ENCODE data around the gene SLC38A9. TPM values are rescaled to one million over a fixed set of nuclear protein-coding genes. Genes with fewer than 3 reads are reported as not detected.
"Not testable (repeated sequence)": the region's sequence is repeated elsewhere in the genome, so short reads cannot be mapped to it uniquely, and the experiment has no call there.

Gene SLC38A9
- total RNA-seq, 1 donor from 2014 or later = 25.7 TPM

DNA sequence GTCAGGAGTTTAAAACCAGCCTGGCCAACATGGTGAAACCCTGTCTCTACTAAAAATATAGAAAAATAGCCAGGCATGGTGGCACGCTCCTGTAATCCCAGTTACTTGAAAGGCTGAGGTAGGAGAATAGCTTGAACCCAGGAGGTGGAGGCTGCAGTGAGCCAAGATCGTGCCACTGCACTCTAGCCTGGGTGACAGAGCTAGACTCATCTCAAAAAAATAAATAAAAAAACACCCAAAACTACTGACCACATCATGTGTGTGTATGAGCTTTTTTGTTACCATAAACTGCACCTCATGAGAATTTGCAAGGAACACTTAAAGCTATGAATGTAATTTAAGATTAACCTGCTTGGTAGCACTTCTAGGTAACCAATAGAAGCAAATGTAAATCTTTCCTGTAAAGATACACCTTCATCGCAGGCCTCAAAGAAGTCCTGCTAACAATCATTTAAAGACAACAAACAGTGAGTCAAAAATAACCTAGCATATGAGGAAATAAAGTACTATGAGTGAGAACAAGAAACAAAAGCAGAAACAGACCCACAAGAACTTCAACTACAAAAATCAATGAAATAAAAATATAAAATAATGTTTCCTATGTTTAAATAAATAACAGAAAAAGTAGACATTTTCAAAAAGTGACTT lies 13.0 kb downstream of the SLC38A9 start:
- Mint-ChIP-seq H3K36me3 (ENCODE audit: low read depth) (peaks cover 16% of the 10 kb centered on the region), H3K4me1 (ENCODE audit: low read depth) (peaks cover 20% of the 10 kb centered on the region), H3K27me3 (ENCODE audit: insufficient read depth) (no peaks in the 10 kb centered on the region), H3K27ac (no peak overlapping the region), H3K9me3 (no peaks in the 10 kb centered on the region), H3K4me3 (no peak overlapping the region)
- intact Hi-C loops (cut with micrococcal nuclease) = no loop called here
- DNase-seq (ENCODE audit: low spot score) = no peak

DNA sequence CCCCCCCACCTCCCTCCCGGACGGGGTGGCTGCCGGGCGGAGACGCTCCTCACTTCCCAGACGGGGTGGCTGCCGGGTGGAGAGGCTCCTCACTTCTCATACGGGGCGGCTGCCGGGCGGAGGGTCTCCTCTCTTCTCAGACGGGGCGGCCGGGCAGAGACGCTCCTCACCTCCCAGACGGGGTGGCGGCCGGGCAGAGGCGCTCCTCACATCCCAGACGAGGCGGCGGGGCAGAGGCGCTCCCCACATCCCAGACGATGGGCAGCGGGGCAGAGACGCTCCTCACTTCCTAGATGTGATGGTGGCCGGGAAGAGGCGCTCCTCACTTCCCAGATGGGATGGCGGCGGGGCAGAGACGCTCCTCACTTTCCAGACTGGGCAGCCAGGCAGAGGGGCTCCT lies 15.4 kb downstream of the SLC38A9 start:
- peaks cover 13% of the 10 kb centered on the region for H3K36me3 Mint-ChIP-seq (ENCODE audit: low read depth)
- H3K4me3 Mint-ChIP-seq; H3K27ac Mint-ChIP-seq; intact Hi-C loops (cut with micrococcal nuclease); DNase-seq (ENCODE audit: low spot score); H3K27me3 Mint-ChIP-seq (ENCODE audit: insufficient read depth); H3K9me3 Mint-ChIP-seq: not testable (repeated sequence)
- H3K4me1 Mint-ChIP-seq (ENCODE audit: low read depth) = peaks cover 19% of the 10 kb centered on the region

DNA sequence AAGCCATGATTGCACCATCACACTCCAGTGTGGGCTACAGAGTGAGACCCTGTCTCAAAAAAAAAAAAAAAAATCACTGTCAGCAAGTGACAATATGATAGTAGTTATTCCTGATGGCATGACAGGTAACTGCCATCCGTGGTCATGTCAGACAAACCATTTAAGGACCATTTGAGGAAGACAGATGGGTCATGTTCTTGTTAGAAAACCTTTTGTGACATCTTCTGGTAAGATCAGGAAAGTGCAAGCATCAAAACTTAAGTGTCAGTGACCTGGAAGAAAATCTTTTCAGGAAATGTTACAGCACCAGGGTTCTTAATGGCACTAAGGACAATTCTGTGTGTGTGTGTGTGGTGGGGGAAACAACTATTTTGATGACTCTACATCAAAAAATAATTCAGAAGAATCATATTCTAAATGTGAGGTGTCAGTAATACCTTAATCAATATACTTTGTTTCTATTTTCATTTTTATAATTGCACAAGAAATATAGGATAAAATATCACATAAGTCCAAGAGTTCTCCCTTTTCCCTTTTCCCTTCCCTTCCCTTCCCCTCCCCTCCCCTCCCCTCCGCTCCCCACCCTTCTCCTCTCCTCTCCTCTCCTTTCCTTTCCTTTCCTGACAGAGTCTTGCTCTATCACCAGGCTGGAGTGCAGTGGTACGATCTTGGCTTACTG lies 17.8 kb downstream of the SLC38A9 start:
- DNase-seq (ENCODE audit: low spot score) = no peak
- Mint-ChIP-seq H3K4me3 (no peak overlapping the region), H3K27me3 (ENCODE audit: insufficient read depth) (no peaks in the 10 kb centered on the region), H3K9me3 (no peaks in the 10 kb centered on the region), H3K27ac (no peak overlapping the region), H3K4me1 (ENCODE audit: low read depth) (peaks cover 15% of the 10 kb centered on the region), H3K36me3 (ENCODE audit: low read depth) (peaks cover 6% of the 10 kb centered on the region)
- intact Hi-C loops (cut with micrococcal nuclease) = loop anchor here (1.0 to 5.0 kb wide), 4 partner anchors 272 to 522 kb away; partner anchors contain the start of gene MCIDAS

DNA sequence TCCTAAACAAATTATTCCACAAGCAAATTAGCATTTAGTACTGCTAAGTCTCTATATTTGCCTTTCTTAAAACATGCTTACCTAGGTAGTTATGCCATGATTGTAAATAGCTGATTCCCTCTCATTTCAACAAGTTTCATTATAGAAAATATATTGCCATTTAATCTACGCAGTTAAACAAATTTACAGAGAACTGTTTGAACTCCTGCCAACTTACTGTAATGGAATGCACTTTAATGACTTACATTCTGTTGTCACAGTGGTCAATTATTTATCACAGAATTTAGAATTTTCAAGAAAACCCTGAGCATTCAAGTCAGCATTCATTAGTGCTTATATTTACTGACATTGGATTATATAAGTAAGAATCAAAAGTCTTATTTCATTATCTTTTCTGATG lies 19.6 kb downstream of the SLC38A9 start:
- peaks cover 11% of the 10 kb centered on the region for H3K4me1 Mint-ChIP-seq (ENCODE audit: low read depth)
- no peak overlapping the region for H3K27ac Mint-ChIP-seq
- H3K36me3 Mint-ChIP-seq (ENCODE audit: low read depth) = peaks cover 3% of the 10 kb centered on the region
- intact Hi-C loops (cut with micrococcal nuclease) = loop anchor here (5.0 kb wide), 2 partner anchors 270 to 465 kb away; partner anchors contain the start of gene MCIDAS
- H3K27me3 Mint-ChIP-seq (ENCODE audit: insufficient read depth) = no peaks in the 10 kb centered on the region
- no peak for DNase-seq (ENCODE audit: low spot score)
- H3K9me3 Mint-ChIP-seq = no peaks in the 10 kb centered on the region
- no peak overlapping the region for H3K4me3 Mint-ChIP-seq

DNA sequence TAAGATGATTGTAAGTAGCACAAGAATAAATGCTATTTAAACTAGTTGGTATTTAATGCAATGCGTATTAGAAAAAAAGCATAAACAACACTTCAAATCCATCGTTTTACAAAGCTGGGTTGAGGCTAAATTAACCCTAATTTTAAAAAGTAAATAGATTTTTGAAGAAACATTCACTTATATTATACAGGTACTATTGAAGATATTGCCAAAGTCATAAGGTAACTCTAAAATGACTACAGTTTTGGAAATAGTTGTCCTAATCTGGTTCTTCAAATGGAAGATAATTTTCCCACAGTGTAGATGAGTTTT lies 20.1 kb downstream of the SLC38A9 start:
- H3K4me1 Mint-ChIP-seq (ENCODE audit: low read depth) = peaks cover 11% of the 10 kb centered on the region
- H3K27me3 Mint-ChIP-seq (ENCODE audit: insufficient read depth) = no peaks in the 10 kb centered on the region
- no peaks in the 10 kb centered on the region for H3K9me3 Mint-ChIP-seq
- H3K4me3 Mint-ChIP-seq = no peak overlapping the region
- H3K36me3 Mint-ChIP-seq (ENCODE audit: low read depth) = peaks cover 3% of the 10 kb centered on the region
- no peak for DNase-seq (ENCODE audit: low spot score)
- intact Hi-C loops (cut with micrococcal nuclease) = loop anchor here (5.0 kb wide), 2 partner anchors 270 to 465 kb away; partner anchors contain the start of gene MCIDAS
- H3K27ac Mint-ChIP-seq = no peak overlapping the region

DNA sequence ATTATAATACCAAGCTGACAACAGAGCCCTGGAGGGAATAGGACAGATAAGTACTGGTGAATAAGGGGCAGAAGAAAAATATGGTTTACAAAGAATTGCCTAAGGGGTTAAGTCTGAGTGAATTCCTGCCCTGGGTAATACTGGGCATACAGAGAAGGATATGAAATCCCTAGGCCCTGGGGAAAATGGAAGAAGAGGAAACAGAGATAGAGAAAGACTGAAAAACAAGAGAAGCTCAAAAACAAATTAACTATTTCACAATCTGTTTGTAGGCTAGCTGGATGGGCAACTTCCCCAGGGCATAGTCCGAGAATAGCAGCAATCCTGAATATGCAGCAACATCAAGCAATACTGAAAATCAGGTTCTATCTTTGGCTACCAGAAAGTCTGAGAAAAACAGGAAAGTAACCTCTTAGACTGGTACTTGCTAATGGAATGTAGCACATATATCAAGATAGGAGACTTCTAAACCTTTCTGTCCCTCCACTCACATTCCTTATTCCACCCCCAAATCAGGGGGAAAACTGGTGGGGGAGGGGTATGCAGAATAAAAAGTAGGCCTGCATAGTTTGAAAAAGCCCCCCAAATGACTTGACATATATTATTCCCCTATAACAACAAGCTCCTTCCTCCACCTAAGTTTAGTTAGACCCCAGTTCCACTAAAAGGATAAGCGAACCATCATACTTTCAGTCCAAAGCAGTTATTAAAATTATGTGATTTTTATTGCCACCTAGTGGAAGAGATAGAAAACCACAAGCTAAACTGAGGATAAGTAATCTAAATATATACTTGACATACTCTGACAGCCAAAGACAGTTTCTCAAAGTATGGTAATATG lies 20.6 kb downstream of the SLC38A9 start:
- Mint-ChIP-seq H3K36me3 (ENCODE audit: low read depth) (peaks cover 3% of the 10 kb centered on the region), H3K27ac (no peak overlapping the region), H3K4me3 (no peak overlapping the region), H3K4me1 (ENCODE audit: low read depth) (peaks cover 11% of the 10 kb centered on the region), H3K9me3 (no peaks in the 10 kb centered on the region), H3K27me3 (ENCODE audit: insufficient read depth) (no peaks in the 10 kb centered on the region)
- intact Hi-C loops (cut with micrococcal nuclease) = loop anchor here (1.0 to 5.0 kb wide), 5 partner anchors 157 to 464 kb away; partner anchors contain the start of genes MCIDAS and PLPP1
- no peak for DNase-seq (ENCODE audit: low spot score)

DNA sequence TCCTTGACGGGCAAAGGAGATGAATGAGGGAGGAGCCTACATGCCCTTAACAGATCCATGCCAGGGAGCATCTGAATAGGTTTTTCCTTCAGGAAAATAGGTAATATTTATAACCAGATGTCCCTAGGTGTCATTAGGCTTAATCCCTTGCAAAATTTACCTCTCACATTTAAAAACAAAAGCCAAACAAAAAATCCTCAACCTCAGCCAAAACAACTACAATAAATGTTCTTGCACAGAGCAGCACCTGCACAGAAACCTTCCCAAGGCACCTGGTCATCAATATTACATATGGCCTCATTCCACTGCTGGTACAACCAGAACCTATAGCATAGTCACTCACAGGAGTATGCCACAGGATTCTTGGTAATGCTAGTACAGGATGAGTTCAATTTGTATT lies 30.1 kb downstream of the SLC38A9 start:
- Mint-ChIP-seq H3K36me3 (ENCODE audit: low read depth) (peaks cover 12% of the 10 kb centered on the region), H3K9me3 (no peaks in the 10 kb centered on the region), H3K27me3 (ENCODE audit: insufficient read depth) (no peaks in the 10 kb centered on the region), H3K4me1 (ENCODE audit: low read depth) (no peaks in the 10 kb centered on the region), H3K27ac (no peak overlapping the region), H3K4me3 (no peak overlapping the region)
- intact Hi-C loops (cut with micrococcal nuclease) = no loop called here
- DNase-seq (ENCODE audit: low spot score) = no peak

DNA sequence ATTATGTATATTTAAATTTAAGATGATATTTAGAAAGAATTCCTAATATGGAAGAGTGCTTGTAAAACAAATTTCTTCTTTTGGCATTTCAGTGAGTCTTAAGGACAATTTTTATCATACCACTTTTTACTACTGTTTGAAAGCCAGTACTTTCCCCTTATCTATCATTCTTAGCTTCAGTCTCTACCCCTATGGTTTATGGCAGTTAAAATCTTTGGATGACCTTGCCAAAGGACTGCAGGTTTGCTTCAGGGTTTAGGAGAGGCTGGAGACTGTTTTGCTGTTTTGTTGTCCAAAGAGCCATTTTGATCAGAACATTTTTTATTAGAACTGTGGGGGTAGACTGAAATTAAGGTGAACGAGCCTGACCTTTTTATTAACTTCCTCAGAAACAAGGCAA lies 30.8 kb downstream of the SLC38A9 start:
- H3K27ac Mint-ChIP-seq = no peak overlapping the region
- DNase-seq (ENCODE audit: low spot score) = no peak
- intact Hi-C loops (cut with micrococcal nuclease) = no loop called here
- no peaks in the 10 kb centered on the region for H3K27me3 Mint-ChIP-seq (ENCODE audit: insufficient read depth)
- peaks cover 10% of the 10 kb centered on the region for H3K36me3 Mint-ChIP-seq (ENCODE audit: low read depth)
- no peak overlapping the region for H3K4me3 Mint-ChIP-seq
- H3K4me1 Mint-ChIP-seq (ENCODE audit: low read depth) = no peaks in the 10 kb centered on the region
- no peaks in the 10 kb centered on the region for H3K9me3 Mint-ChIP-seq

DNA sequence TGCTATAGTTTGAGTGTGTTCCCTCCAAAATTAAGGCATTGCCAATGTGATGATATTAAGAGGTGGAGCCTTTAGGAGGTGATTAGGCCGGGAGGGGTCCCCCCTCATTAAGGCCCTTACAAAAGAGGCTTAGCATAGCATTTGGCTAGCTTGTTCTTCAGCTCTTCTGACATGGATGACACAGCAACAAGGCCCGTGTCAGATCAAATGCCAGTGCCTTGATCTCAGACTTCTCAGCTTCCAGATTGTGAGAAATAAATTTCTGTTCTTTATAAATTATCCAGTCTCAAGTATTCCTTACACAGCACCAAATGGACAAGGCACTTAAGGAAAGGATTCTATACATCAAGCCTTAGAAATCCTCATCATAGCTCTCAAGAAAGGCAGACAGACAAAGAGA lies 31.8 kb downstream of the SLC38A9 start:
- DNase-seq (ENCODE audit: low spot score) = no peak
- Mint-ChIP-seq H3K27ac (no peak overlapping the region), H3K27me3 (ENCODE audit: insufficient read depth) (no peaks in the 10 kb centered on the region), H3K36me3 (ENCODE audit: low read depth) (peaks cover 7% of the 10 kb centered on the region), H3K4me1 (ENCODE audit: low read depth) (peaks cover 6% of the 10 kb centered on the region), H3K4me3 (no peak overlapping the region), H3K9me3 (no peaks in the 10 kb centered on the region)
- intact Hi-C loops (cut with micrococcal nuclease) = no loop called here

DNA sequence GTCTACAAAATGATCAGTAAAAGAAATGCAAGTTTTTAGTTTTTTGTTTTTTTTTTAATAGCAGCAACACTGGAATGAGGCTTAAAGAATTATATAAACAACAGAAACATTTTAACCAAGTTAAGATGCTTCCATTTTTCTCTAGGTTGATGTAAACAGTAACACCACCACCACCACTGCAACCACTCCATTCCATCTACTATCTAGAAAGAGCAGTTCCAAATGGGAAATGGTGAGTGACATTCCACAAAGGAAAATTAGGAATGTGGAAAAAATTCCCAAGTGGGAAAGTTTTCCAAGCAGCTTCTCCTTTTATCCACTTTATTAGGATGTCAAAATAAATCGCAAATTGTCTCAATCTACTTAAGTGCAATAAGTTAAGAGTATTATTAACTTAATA lies 32.6 kb downstream of the SLC38A9 start:
- H3K36me3 Mint-ChIP-seq (ENCODE audit: low read depth) = peaks cover 7% of the 10 kb centered on the region
- intact Hi-C loops (cut with micrococcal nuclease) = no loop called here
- peaks cover 11% of the 10 kb centered on the region for H3K4me1 Mint-ChIP-seq (ENCODE audit: low read depth)
- no peaks in the 10 kb centered on the region for H3K9me3 Mint-ChIP-seq
- DNase-seq (ENCODE audit: low spot score) = no peak
- no peak overlapping the region for H3K4me3 Mint-ChIP-seq
- H3K27ac Mint-ChIP-seq = no peak overlapping the region
- H3K27me3 Mint-ChIP-seq (ENCODE audit: insufficient read depth) = no peaks in the 10 kb centered on the region

DNA sequence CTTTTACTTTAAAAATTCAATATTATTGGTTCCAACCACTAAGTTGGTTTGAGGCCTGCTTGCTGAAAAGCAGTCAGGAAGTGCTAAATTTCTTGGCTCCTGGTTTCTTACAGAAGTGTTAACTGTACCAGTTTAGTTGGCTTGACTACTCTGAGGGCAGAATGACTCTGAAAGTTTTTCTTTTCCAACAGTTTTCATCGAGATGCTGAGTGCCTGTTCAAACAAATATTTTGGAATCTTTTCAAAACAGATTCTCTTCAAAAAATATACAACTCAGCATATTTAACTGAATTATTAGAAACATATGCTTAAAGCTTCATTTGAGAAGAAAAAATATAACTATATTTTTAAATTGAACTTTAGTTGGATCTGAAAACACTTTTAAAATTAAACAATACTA lies 37.0 kb downstream of the SLC38A9 start:
- intact Hi-C loops (cut with micrococcal nuclease) = no loop called here
- H3K36me3 Mint-ChIP-seq (ENCODE audit: low read depth) = peaks cover 11% of the 10 kb centered on the region
- no peaks in the 10 kb centered on the region for H3K27me3 Mint-ChIP-seq (ENCODE audit: insufficient read depth)
- no peak for DNase-seq (ENCODE audit: low spot score)
- H3K4me3 Mint-ChIP-seq = no peak overlapping the region
- H3K27ac Mint-ChIP-seq = no peak overlapping the region
- peaks cover 12% of the 10 kb centered on the region for H3K4me1 Mint-ChIP-seq (ENCODE audit: low read depth)
- H3K9me3 Mint-ChIP-seq = no peaks in the 10 kb centered on the region

DNA sequence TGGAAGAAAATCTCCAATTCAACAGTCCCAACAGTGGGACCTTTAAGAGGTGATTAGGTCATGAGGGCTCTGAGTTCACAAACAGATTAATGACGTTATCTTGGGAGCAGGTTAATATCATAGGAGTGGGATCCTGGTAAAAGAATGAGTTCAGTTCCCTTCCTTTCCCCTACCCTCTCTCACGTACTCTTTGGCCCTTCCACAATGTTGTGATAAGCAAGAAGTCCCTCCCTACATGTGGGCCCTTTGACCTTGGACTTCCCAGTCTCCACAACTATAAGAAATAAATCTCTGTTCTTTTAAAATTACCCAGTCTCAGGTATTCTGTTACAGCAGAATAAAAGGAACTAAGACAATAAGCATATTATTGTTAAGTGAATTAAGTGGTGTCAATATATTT lies 37.8 kb downstream of the SLC38A9 start:
- Mint-ChIP-seq H3K9me3 (no peaks in the 10 kb centered on the region), H3K36me3 (ENCODE audit: low read depth) (peaks cover 11% of the 10 kb centered on the region), H3K27me3 (ENCODE audit: insufficient read depth) (peaks cover 1% of the 10 kb centered on the region), H3K27ac (no peak overlapping the region), H3K4me3 (no peak overlapping the region), H3K4me1 (ENCODE audit: low read depth) (peaks cover 12% of the 10 kb centered on the region)
- no peak for DNase-seq (ENCODE audit: low spot score)
- intact Hi-C loops (cut with micrococcal nuclease) = no loop called here

DNA sequence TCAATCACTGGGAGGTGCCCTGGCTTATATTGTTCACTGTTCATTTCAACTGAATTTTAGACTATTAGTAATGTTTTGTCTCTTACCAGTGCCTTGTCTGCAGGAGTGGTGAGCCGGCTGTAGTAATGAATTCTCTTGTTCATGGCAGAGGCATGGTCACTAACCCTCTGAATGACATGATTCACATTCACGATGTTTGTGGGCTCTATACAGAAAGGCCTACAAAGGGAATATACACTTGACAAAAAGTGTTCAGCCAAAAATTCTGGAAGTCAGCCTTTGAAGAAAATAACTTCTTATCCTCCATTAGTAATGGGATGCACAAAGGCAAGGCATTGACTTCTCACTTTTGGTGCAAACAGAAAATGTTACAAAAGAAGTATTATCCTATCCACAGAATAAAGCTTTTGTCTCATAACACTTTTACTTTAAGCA lies 39.6 kb downstream of the SLC38A9 start:
- peaks cover 1% of the 10 kb centered on the region for H3K27me3 Mint-ChIP-seq (ENCODE audit: insufficient read depth)
- H3K27ac Mint-ChIP-seq = no peak overlapping the region
- peaks cover 11% of the 10 kb centered on the region for H3K36me3 Mint-ChIP-seq (ENCODE audit: low read depth)
- H3K4me1 Mint-ChIP-seq (ENCODE audit: low read depth) = peaks cover 12% of the 10 kb centered on the region
- H3K4me3 Mint-ChIP-seq = no peak overlapping the region
- no peaks in the 10 kb centered on the region for H3K9me3 Mint-ChIP-seq
- no peak for DNase-seq (ENCODE audit: low spot score)
- intact Hi-C loops (cut with micrococcal nuclease) = no loop called here
